Measurements from ENCODE around the gene CREB5. TPM values are rescaled to one million over a fixed set of nuclear protein-coding genes. Genes with fewer than 3 reads are reported as not detected.

Gene CREB5
- total and polyA plus RNA-seq, 2 experiments from 2014 or later = 2.4 to 4.4 TPM

DNA sequence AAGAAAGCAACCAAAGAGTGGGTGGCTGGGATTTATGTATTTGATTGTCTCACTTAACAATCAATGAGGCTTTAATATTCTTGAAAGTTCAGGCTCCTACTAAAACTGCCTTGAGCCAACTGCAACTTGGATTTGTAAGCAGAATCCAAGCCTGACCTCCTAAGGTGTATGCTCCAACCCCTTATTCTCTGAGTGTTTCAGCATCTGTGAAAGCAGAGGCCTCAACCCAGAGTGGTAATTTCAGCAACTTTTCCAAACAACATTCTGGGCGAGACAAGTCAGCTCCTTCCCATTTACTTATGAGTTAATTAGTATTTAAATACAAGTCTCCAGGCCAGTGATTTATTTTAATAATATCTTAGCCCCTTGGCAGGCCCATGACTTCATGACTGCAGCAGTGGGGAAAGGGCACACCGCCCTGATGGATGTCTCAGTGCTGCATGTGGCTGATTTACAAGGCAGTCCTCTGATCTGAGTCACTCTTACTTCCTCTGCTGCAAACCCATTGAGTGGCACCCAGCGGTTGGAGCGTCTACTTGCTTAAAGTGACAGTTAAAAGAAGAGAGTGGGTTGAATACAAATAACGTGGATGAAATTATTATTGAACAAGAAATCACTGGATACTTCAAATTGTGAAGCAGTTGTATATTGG lies 336.7 kb downstream of the CREB5 start:
- Histone ChIP-seq H3K4me3 (no peak overlapping the region), H2AFZ (no peak overlapping the region), H3K27ac (ENCODE audit: low read depth) (no peak overlapping the region), H3K9me2 (ENCODE audit: insufficient read depth) (no peaks in the 10 kb centered on the region), H3K4me2 (no peak overlapping the region), H3K79me2 (replicated peaks; ENCODE audit: insufficient read depth) (no peaks in the 10 kb centered on the region), H3K4me1 (ENCODE audit: insufficient read depth) (no peaks in the 10 kb centered on the region), H3F3A (replicated peaks; ENCODE audit: low read depth) (no peaks in the 10 kb centered on the region), H3K36me3 (ENCODE audit: insufficient read depth) (no peaks in the 10 kb centered on the region), H4K20me1 (replicated peaks; ENCODE audit: insufficient read depth) (no peaks in the 10 kb centered on the region), H3K27me3 (ENCODE audit: insufficient read depth) (no peaks in the 10 kb centered on the region)
- H3K36me3 Mint-ChIP-seq (ENCODE audit: low read depth) = no peaks in the 10 kb centered on the region
- TF ChIP-seq ZNF331 (CRISPR knock-in tag; IDR thresholded peaks at IDR 0.05; ENCODE audit: low read depth) = no peak
- TF ChIP-seq EZH2 (IDR thresholded peaks at IDR 0.05; ENCODE audit: low read depth, unreplicated experiment) = no peak
- TF ChIP-seq EZH2phosphoT487 (IDR thresholded peaks at IDR 0.05; ENCODE audit: unreplicated experiment) = no peak
- TF ChIP-seq POLR2AphosphoS5 (IDR thresholded peaks at IDR 0.05; ENCODE audit: low read depth) = no peak
- TF ChIP-seq NANOG (IDR thresholded peaks at IDR 0.05; ENCODE audit: borderline replicate concordance) = no peak
- TF ChIP-seq ZNF462 (CRISPR knock-in tag; IDR thresholded peaks at IDR 0.05) = no peak
- TF ChIP-seq REST (IDR thresholded peaks at IDR 0.05; ENCODE audit: unreplicated experiment) = no peak
- no peak for TF ChIP-seq ETS1 (IDR thresholded peaks at IDR 0.05)
- TF ChIP-seq JUNB (IDR thresholded peaks at IDR 0.05; ENCODE audit: unreplicated experiment) = no peak
- no peak for TF ChIP-seq STAT1 (IDR thresholded peaks at IDR 0.05; ENCODE audit: unreplicated experiment)
- no peak for TF ChIP-seq ZNF114 (CRISPR knock-in tag; IDR thresholded peaks at IDR 0.05)
- TF ChIP-seq, protein P1, sequence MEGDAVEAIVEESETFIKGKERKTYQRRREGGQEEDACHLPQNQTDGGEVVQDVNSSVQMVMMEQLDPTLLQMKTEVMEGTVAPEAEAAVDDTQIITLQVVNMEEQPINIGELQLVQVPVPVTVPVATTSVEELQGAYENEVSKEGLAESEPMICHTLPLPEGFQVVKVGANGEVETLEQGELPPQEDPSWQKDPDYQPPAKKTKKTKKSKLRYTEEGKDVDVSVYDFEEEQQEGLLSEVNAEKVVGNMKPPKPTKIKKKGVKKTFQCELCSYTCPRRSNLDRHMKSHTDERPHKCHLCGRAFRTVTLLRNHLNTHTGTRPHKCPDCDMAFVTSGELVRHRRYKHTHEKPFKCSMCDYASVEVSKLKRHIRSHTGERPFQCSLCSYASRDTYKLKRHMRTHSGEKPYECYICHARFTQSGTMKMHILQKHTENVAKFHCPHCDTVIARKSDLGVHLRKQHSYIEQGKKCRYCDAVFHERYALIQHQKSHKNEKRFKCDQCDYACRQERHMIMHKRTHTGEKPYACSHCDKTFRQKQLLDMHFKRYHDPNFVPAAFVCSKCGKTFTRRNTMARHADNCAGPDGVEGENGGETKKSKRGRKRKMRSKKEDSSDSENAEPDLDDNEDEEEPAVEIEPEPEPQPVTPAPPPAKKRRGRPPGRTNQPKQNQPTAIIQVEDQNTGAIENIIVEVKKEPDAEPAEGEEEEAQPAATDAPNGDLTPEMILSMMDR (conservative IDR thresholded peaks at IDR 0.05; ENCODE audit: low read depth in 2 of 2) = no peak
- TF ChIP-seq CREB1 (CRISPR knock-in tag; IDR thresholded peaks at IDR 0.05; ENCODE audit: low read depth) = no peak
- H3K4me1 Mint-ChIP-seq = peaks cover 20% of the 10 kb centered on the region
- H3K27me3 Mint-ChIP-seq (ENCODE audit: insufficient read depth, low read depth, poor library complexity) = no peaks in the 10 kb centered on the region
- H3K4me3 Mint-ChIP-seq = no peak overlapping the region
- ATAC-seq (peak; percentile 57), DNase-seq (ENCODE audit: low spot score) (no peak)
- no peak overlapping the region for H3K27ac Mint-ChIP-seq
- H3K9me3 Mint-ChIP-seq = no peaks in the 10 kb centered on the region
